K562 (cell line): ENCODE results near the gene ATF5. TPM values are rescaled to one million over a fixed set of nuclear protein-coding genes. Genes with fewer than 3 reads are reported as not detected.

Source experiments
- ATAC-seq: fragments of 200-7000 bp; cut with Tn5 transposase; 3 replicates; pipeline ENCODE4 v1.9.1; 2020; ENCODE audit warnings: moderate library complexity
- BruUV-seq: library from RNA; stranded (reverse); fragments of 400-500 nt; replicated peaks from 2 replicates; lab custom pipeline; 2021; lab: Mats Ljungman, UMichigan
- CTCF ChIA-PET: fragments of 300-600 bp; formaldehyde crosslinking; extraction: SDS; loops from one replicate; lab custom pipeline; 2021; ENCODE audit warnings: low intra/inter-chr PET ratio; lab: Yijun Ruan, JAX
- POLR2A ChIA-PET: fragments of 300-600, 350-650 bp; sonication (Branson Sonifier 250); formaldehyde crosslinking; extraction: SDS; loops from one replicate; lab custom pipeline; 2021; ENCODE audit warnings: antibody characterized with exemption, inconsistent platforms; lab: Yijun Ruan, JAX
- DNase-seq, 4 experiments: peaks; one replicate each; pipeline versions ENCODE4 v3.0.0 to v3.0.0-alpha.2; 2011 to 2018; ENCODE audit warnings: low spot score in 3 of 4, mixed read lengths in 3 of 4; ENCODE audit errors: extremely low read depth in 1 of 4
- FAIRE-seq: peaks from 2 replicates; lab custom pipeline; 2011; peaks lifted over from hg19 to GRCh38; lab: Jason Lieb, UNC
- H2AFZ ChIP-seq: 2 replicates; pipeline ENCODE4 v1.6.0; 2011; ENCODE audit warnings: low read depth, low read length, control low read depth, inconsistent platforms
- H3K27ac ChIP-seq: fragments of 200-600 bp; 3 replicates; pipeline ENCODE4 v1.8.0; 2011; ENCODE audit warnings: low read depth, mild to moderate bottlenecking, control low read depth, inconsistent platforms, low read length, moderate library complexity, mixed read lengths; ENCODE audit errors: extremely low read depth
- H3K27me3 ChIP-seq, 2 experiments: fragments of 300-600 bp in 1 of 2; 2 replicates in 1 of 2; 3 replicates in 1 of 2; pipeline versions ENCODE4 v1.6.0 to v1.8.0; 2011; ENCODE audit warnings: inconsistent platforms in 2 of 2, low read length in 2 of 2, mild to moderate bottlenecking in 1 of 2, mixed read lengths in 1 of 2, moderate library complexity in 1 of 2; ENCODE audit not compliant: control insufficient read depth in 2 of 2, insufficient read depth in 2 of 2
- H3K36me3 ChIP-seq: fragments of 300-600 bp; 3 replicates; pipeline ENCODE4 v1.8.0; 2011; ENCODE audit warnings: mild to moderate bottlenecking, low read length, inconsistent platforms; ENCODE audit not compliant: control insufficient read depth, insufficient read depth
- H3K4me1 ChIP-seq, 2 experiments: fragments of 200-600 bp in 1 of 2; replicated peaks in 1 of 2; 2 replicates in 1 of 2; 3 replicates in 1 of 2; pipeline versions ENCODE4 v1.5.1 to v1.8.0; 2011; ENCODE audit warnings: inconsistent platforms in 2 of 2, low read length in 2 of 2, mild to moderate bottlenecking in 1 of 2, mixed read lengths in 1 of 2, moderate library complexity in 1 of 2; ENCODE audit not compliant: control insufficient read depth in 2 of 2, insufficient read depth in 2 of 2
- H3K4me2 ChIP-seq: 2 replicates; pipeline ENCODE4 v1.6.1; 2011; ENCODE audit warnings: low read length, control low read depth, inconsistent platforms, mixed read lengths; ENCODE audit not compliant: insufficient read depth
- H3K4me3 ChIP-seq: fragments of 200-600 bp; sonication (generic), shearing (Covaris generic); 2 replicates; pipeline ENCODE4 v1.5.1; 2016; ENCODE audit warnings: control low read depth, inconsistent platforms
- H3K79me2 ChIP-seq: fragments of 200-600 bp; 3 replicates; pipeline ENCODE4 v1.8.0; 2011; ENCODE audit warnings: low read length, inconsistent platforms; ENCODE audit not compliant: control insufficient read depth, insufficient read depth
- H3K9ac ChIP-seq, 2 experiments: 2 replicates each; pipeline versions ENCODE4 v1.6.0 to v1.6.1; 2011; ENCODE audit warnings: low read depth in 2 of 2, low read length in 2 of 2, control low read depth in 1 of 2, inconsistent platforms in 1 of 2, mild to moderate bottlenecking in 1 of 2, mixed read lengths in 1 of 2; ENCODE audit not compliant: insufficient read depth in 1 of 2
- H3K9me1 ChIP-seq: one replicate; pipeline ENCODE4 v1.6.0; 2011; ENCODE audit warnings: inconsistent platforms, mild to moderate bottlenecking, low read length, moderate library complexity; ENCODE audit not compliant: control insufficient read depth, insufficient read depth
- H3K9me3 ChIP-seq: replicated peaks from 2 replicates; pipeline ENCODE4 v1.5.1; 2011; ENCODE audit warnings: low read depth, low read length, inconsistent platforms; ENCODE audit not compliant: control insufficient read depth, insufficient read depth
- H4K20me1 ChIP-seq: replicated peaks from 2 replicates; pipeline ENCODE4 v1.6.1; 2011; ENCODE audit warnings: low read length, inconsistent platforms, mixed read lengths; ENCODE audit not compliant: control insufficient read depth, insufficient read depth
- CREM ChIP-seq: IDR thresholded peaks from 2 replicates; pipeline ENCODE4 v1.6.1; 2014; ENCODE audit warnings: antibody characterized with exemption, low read depth
- DPF2 ChIP-seq: fragments of 450-650 bp; IDR thresholded peaks from 2 replicates; pipeline ENCODE4 v1.6.1; 2016
- FOS ChIP-seq: IDR thresholded peaks from 3 replicates; pipeline ENCODE4 v1.6.1; 2011; ENCODE audit not compliant: insufficient read length; ENCODE audit errors: extremely low read depth
- NEUROD1 ChIP-seq: fragments of 150-350 bp; IDR thresholded peaks from 2 replicates; pipeline ENCODE4 v1.6.1; 2014; ENCODE audit warnings: borderline replicate concordance, low read length, low read depth; ENCODE audit not compliant: partially characterized antibody
- SETDB1 ChIP-seq: IDR thresholded peaks from one replicate; pipeline ENCODE4 v1.6.1; 2012; ENCODE audit warnings: low read length, control low read depth, inconsistent platforms
- SREBF2 ChIP-seq: sonication (generic); formaldehyde crosslinking; IDR thresholded peaks from 2 replicates; pipeline ENCODE4 v1.4.0; 2020; ENCODE audit warnings: mild to moderate bottlenecking, missing genetic modification reagents
- SRSF9 ChIP-seq: fragments of 200-400 bp; formaldehyde crosslinking; IDR thresholded peaks from 2 replicates; pipeline ENCODE4 v1.6.1; 2017; ENCODE audit warnings: low read depth, low read length, borderline replicate concordance
- TRIM24 ChIP-seq, 2 experiments: fragments of 450-650 bp; IDR thresholded peaks; 2 replicates each; pipeline ENCODE4 v1.6.1; 2016
- YBX1 ChIP-seq: fragments of 450-650 bp; IDR thresholded peaks from 2 replicates; pipeline ENCODE4 v1.7.1; 2016; ENCODE audit warnings: mild to moderate bottlenecking
- ZBTB40 ChIP-seq, 2 experiments: fragments of 450-650 bp in 1 of 2; sonication (generic) in 1 of 2; formaldehyde crosslinking in 1 of 2; IDR thresholded peaks; 2 replicates each; pipeline versions ENCODE4 v1.7.1 to v1.9.0; 2016 to 2022; ENCODE audit warnings: inconsistent platforms in 1 of 2, mild to moderate bottlenecking in 1 of 2, missing genetic modification reagents in 1 of 2
- WGBS: fragments of 100-300 bp; shearing (Covaris generic); methylation state at CpG from one replicate; pipeline ENCODE4 v1.1.6; 2016; ENCODE audit warnings: low coverage, mixed read lengths; ENCODE audit not compliant: insufficient coverage; ENCODE audit errors: missing lambda C conversion rate; 5-methylcytosine and 5-hydroxymethylcytosine counted together
- in situ Hi-C: fragments of 300-500 bp; cut with MboI; formaldehyde crosslinking; loops from 4 replicates; pipeline ENCODE4 v1.15.0; 2018; ENCODE audit warnings: inconsistent platforms, mixed read lengths
- intact Hi-C: fragments of 100-400 bp; cut with micrococcal nuclease; formaldehyde crosslinking; loops from 2 replicates; pipeline ENCODE4 v1.14.2; 2022
- polyA plus RNA-seq, 8 experiments: library from polyadenylated mRNA; depleted of rRNA in 4 of 8; stranded (reverse) in 5 of 8; unstranded in 3 of 8; fragments of >200 nt; fragmentation: Nextera tagmentation in 2 of 8; fragmentation: Illumina TruSeq in 1 of 8; extraction: Ambion mirVana in 2 of 8; extraction: Trizol in 1 of 8; gene quantifications; 2 replicates each; pipeline versions ENCODE4 v1.2.1 to v1.2.3, GENCODE V29; 2011 to 2014; ENCODE audit warnings: inconsistent platforms in 1 of 8, missing spikeins in 1 of 8
- total RNA-seq, 7 experiments: library from RNA; depleted of rRNA in 6 of 7; stranded (reverse); fragments of >200 nt in 6 of 7; fragmentation: Illumina TruSeq in 2 of 7; extraction: Trizol in 2 of 7; gene quantifications; 2 replicates each; pipeline versions ENCODE4 v1.2.1 to v1.2.3, GENCODE V29; 2011 to 2021; ENCODE audit warnings: low replicate concordance in 1 of 7
- TF ChIP-seq, protein P1 (sequence below): fragments of 250-450 bp; sonication (Bioruptor Pico); IDR thresholded peaks from 2 replicates; pipeline ENCODE4 v1.8.0; 2022; ENCODE audit warnings: moderate library complexity, mild to moderate bottlenecking, inconsistent platforms

The ATF5 gene
- total and polyA plus RNA-seq, 9 of the 15 experiments (the other 6 are each of a cell fraction or from before 2014, with no cell fraction given): 3.0 to 57.6 (median 11.1) TPM

DNA sequence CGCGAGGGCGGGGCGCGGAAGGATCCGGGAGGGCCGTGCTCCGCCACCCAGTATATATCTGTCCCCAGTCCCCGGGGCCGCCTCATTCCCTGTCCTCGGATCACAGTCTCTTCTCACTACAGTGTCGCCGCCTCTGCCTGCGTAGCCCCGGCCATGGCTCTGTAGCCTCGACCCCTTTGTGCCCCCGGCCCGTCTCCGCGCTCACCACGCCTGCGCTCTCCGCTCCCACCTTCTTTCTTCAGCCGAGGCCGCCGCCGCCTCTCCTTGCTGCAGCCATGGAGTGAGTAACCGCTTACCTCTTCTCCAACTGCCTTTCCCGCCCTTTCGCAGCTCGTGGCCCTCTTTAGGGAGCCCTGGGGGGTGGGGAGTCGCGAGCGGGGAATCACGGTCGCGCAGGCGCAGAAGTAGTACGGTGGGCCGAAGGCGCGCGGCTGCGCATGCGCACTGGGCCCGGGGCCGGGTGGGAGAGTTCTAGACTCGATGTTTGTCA is at the start of gene ATF5, which contains the start of gene NUP62 (continued):
- TF ChIP-seq, protein P1, sequence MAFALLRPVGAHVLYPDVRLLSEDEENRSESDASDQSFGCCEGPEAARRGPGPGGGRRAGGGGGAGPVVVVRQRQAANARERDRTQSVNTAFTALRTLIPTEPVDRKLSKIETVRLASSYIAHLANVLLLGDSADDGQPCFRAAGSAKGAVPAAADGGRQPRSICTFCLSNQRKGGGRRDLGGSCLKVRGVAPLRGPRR: no peak
- TF ChIP-seq SREBF2 (CRISPR knock-in tag): peak; percentile 29; the same call in 1 of the 2 replicates
- TF ChIP-seq FOS: no peak
- no peak for TF ChIP-seq SETDB1
- TF ChIP-seq NEUROD1: no peak
- TF ChIP-seq YBX1: no peak
- TF ChIP-seq SRSF9: no peak
- no peak; a peak in 2 of 4 replicates for TF ChIP-seq TRIM24 (IDR thresholded peaks at IDR 0.05)
- TF ChIP-seq, all 486 proteins: peak for 174

- no TSS peak for BruUV-seq
- TF ChIP-seq DPF2 (no peak), ZBTB40 (IDR thresholded peaks at IDR 0.05) (peak; percentile 61; the same call in 1 of the 2 replicates), ZBTB40 (CRISPR knock-in tag; IDR thresholded peaks at IDR 0.05) (no peak), CREM (peak; percentile 46)
These were observed 49.6 kb upstream of the ATF5 start for GRCh38 chr19:49879243-49879963.

More at GRCh38 chr19:49879243-49879963, 49.6 kb upstream of the ATF5 start:
- in situ Hi-C loops (loop anchor here (10.0 kb wide), 1 partner anchor 385 kb away; the partner anchor contains the start of gene RPS11), intact Hi-C loops (loop anchor here (10.0 kb wide), 1 partner anchor 165 kb away; no protein-coding TSS in a partner anchor)
- no peak overlapping the region for H3K4me3 ChIP-seq
- DNase-seq (no peak), ATAC-seq (no peak), FAIRE-seq (peak; percentile 75)
- peaks cover 57% of the 10 kb centered on the region for H3K36me3 ChIP-seq
- H3K79me2 ChIP-seq: peaks cover 24% of the 10 kb centered on the region
- H3K27me3 ChIP-seq: no peaks in the 10 kb centered on the region
- no peaks in the 10 kb centered on the region for H3K9me3 ChIP-seq
- ChIA-PET CTCF (no interaction called here), POLR2A (interaction anchor here (0.7 to 1.6 kb wide), 3 partner anchors 11 to 427 kb away, joined by 3 to 4 read pairs (median 4); partner anchors contain the start of genes ATF5 and NUP62)
- no peaks in the 10 kb centered on the region for H4K20me1 ChIP-seq
- H3K4me1 ChIP-seq: peaks cover 9 to 69% of the 10 kb centered on the region in 2 experiments; a peak in 4 of 5 replicates
- WGBS: 87% methylated on average over 12 of the region's 12 CpGs
- no peak overlapping the region for H2AFZ ChIP-seq
- no peaks in the 10 kb centered on the region for H3K9me1 ChIP-seq
- H3K9ac ChIP-seq: no peak overlapping the region; a peak in 1 of 4 replicates
- 0 out of 2 replicates have a peak overlapping the region, but pooled peaks have one; percentile 99 for H3K4me2 ChIP-seq
- no peak overlapping the region for H3K27ac ChIP-seq
